CD4-positive, alpha-beta T cell treated with Interleukin-12 subunit alpha and Interleukin-12 subunit beta, for 1 hour (primary cell): ENCODE data around the gene FRMPD2.
A peak's percentile ranks its signal among the peaks of the same experiment; 100 is the strongest.
"Not testable (repeated sequence)": the region's sequence is repeated elsewhere in the genome, so short reads cannot be mapped to it uniquely, and the experiment has no call there.

Experiments used
- DNase-seq: peaks from one replicate; pipeline ENCODE4 v3.0.0-alpha.2; 2020

FRMPD2 gene

GRCh38 chr10:48289501-48290238 is 15.2 kb upstream of the FRMPD2 start:
- DNase-seq, result peak; percentile 38

DNA sequence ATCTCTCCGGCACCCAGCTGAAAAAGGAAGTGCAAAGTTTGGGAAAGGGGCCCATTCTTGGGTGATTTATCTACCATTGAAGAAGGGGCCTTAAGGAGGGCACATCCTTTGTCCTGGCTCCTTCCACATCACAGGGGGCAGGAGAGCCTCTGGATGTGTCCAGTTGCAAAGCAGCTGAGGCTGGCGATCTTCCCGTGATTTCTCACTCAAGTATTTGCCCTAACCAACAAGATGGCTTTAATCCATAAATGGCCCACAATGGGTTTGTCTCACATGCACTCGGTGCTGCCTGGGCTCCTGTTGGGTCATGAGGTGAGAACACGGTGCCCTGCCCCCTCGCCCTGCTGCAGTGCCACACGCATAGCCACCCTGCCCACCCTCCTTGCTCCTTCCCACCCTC is 14.2 kb upstream of the FRMPD2 start:
- DNase-seq, result no peak

GRCh38 chr10:48287417-48288391 is 13.2 kb upstream of the FRMPD2 start:
- no peak for DNase-seq

- no peak for DNase-seq
Measured at GRCh38 chr10:48286356-48286755, 11.9 kb upstream of the FRMPD2 start.

DNA sequence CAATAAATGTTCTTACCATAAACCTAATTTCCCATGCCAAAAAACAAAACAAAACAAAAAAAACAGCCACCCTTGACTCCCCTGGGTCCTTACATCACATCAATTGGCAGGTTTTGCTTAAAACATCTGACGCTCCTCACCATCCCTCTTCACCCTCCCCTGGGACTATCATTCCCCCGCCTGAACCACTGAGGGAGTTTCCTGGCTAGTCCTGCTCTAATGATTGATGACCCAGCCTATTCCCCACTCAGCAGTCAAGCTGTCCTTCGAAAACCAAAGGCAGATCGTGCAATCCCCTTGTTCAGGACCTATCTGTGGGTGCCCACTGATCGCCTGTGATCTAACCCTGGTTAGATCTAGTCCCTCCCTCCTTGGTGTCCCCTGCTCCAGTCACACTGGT is 11.2 kb upstream of the FRMPD2 start:
- DNase-seq, result no peak

DNA sequence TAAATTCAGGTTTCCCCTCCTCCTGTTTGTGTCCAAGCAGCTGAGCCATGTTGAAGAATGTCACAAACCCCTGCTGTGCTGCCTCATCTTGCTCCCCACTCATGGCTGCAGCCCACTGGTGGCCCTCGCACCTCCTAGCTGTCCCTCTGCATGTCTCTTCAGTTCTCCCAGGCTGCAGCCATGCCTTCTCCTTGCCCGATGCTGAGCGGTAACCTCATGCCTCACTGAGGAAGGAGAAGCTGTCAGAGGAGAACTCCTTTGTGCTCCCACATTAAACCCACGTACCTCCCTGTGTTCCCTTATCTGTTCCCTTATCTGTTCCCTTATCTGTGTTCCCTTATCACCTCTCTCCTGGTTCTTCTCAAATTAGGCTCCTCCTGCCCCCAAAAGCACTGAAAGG is 10.3 kb upstream of the FRMPD2 start:
- DNase-seq, result no peak

- DNase-seq, result no peak
Measured at GRCh38 chr10:48284002-48284546, 9.6 kb upstream of the FRMPD2 start.

DNA sequence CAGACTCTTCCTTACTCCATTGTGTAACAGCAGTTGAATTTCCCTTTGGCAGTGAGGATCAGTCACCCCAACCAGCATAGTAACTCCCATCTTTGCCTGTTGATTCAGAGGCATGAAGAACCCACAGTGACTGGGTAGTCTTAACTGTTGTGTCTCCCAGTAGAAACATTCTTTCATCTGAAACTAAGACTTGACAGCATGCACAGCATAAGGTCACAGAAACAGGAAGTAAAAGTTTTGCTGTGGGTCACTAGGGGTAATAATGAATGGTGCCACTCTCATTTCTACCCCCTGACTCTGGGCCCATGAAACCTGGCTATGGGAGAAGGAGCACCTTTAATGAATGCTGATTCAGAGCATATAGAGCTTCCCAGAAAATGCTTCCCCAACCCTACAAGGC is 8.3 kb upstream of the FRMPD2 start:
- DNase-seq, result no peak

- not testable (repeated sequence) for DNase-seq
Measured at GRCh38 chr10:48281697-48282096, 7.2 kb upstream of the FRMPD2 start.

DNA sequence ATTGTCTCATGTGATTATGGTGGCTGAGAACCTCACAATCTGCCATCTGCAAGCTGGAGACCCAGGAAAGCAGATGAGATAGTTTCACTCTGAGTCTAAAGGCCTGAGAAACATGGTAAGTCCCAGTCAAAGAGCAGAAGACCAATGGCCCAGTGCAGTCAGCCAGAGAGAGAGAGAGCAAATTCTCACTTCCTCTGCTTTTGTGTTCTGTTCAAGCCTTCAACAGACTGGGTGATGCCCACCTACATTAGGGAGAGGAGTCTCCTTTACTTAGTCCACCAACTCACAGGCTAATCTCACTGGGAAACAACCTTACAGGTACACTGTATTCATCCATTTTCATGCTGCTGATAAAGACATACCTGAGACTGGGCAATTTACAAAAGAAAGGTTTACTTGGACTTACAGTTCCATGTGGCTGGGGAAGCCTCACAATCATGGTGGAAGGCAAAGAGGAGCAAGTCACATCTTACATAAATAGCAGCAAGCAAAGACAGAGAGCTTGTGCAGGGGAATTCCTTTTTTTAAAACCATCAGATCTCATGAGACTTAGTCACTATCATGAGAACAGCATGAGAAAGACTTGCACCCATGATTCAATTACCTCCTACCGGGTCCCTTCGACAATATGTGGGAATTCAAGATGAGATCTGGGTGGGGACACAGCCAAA is 4.7 kb upstream of the FRMPD2 start:
- no peak for DNase-seq

DNA sequence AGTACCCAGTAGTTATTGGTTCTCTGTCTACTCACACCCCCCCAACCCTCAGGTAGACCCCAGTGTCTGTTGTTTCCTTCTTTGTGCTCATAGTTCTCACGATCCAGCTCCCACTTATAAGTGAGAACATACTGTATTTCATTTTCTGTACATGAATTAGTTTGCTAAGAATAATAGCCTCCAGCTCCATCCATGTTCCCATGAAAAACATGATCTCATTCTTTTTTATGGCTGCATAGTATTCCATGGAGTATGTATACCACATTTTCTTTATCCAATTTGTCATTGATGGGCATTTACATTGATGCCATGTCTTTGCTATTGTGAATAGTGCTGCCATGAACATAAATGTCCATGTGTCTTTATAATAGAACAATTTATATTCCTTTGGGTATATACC is 2.6 kb upstream of the FRMPD2 start:
- no peak for DNase-seq

DNA sequence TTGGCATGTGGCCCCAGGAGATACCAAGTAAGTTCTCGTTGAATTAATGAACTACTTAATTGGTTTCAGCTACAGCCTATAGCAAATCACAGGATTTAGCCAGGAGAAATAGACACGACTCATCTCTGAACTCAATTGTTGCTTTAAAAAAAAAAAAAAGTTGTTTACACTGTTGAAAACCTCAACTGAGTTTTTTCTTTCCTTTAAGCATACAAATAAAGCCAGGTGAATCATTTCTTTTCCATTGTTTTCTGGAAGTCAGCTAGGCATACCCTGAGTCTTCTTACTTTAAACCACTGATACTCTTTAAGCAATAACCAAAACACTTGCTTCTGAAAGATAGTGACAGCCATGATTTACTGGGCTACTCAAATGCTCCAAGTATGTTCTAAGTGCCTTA is 755 bp downstream of the FRMPD2 start:
- no peak for DNase-seq

GRCh38 chr10:48272682-48273081 is 1.8 kb downstream of the FRMPD2 start:
- DNase-seq, result no peak

GRCh38 chr10:48271047-48271730 is 3.3 kb downstream of the FRMPD2 start:
- DNase-seq, result no peak

DNA sequence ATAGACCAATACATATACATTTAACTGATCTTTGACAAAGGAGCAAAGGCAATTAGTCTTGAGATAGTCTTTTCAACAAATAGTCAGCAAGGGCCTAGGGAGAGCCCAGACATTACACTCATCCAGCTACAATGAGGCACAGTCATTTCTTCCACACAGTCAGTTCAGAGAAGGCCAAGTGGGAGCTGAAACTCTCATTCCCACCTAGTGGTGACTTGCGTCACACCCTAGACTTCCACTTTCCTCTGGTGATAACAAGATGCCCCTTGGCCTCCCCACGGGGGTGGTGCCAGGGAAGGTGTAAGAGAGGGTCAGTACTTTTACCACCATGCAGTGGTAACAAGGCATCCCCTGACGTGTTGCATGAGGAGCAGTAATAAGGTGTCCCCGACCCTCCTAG is 8.0 kb downstream of the FRMPD2 start:
- no peak for DNase-seq

DNA sequence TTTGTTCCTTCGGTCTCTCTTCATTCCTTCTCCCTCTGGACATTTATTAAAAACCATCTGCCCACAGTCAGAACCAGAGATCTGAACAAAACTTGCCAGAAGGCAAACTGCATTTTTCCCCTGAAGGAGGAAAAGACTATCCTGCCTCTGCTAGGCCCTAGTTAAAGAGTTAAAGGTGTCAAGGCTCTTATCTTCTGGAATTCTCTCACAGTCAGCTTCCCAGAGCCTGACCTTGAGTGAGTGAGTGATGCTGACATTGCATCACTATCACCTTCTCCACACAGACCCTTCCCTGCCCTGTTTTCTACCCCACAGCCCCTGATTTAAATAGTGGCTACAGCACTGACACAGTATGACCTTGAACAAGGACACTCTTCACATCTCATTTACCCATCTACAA is 16.4 kb downstream of the FRMPD2 start:
- DNase-seq, result no peak

GRCh38 chr10:48257407-48257961 is 17.0 kb downstream of the FRMPD2 start:
- no peak for DNase-seq

DNA sequence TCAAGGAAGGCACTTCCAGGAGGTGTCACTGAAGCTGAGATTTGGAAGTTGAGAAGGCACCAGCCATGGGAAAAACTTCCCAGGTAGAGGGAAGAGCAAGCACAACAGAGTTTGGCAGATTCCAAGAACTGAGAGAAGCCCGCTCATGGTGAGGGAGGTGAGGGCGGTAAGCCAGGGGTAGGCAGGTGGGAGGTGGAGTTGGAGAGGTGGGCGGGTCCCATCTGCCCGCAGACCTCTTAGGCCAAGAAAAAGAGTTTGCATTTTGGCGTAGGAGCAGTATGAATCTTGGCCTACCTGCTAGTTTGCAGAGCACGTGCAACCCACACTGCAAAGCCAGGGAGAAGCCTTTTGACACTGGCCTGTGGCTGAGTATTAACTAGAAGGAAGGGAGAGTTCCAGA is 18.8 kb downstream of the FRMPD2 start:
- DNase-seq, result no peak

- no peak for DNase-seq
Measured at GRCh38 chr10:48254750-48255512, 19.6 kb downstream of the FRMPD2 start.

GRCh38 chr10:48253970-48254657 is 20.4 kb downstream of the FRMPD2 start:
- DNase-seq, result no peak

GRCh38 chr10:48252354-48252650 is 22.2 kb downstream of the FRMPD2 start:
- DNase-seq, result no peak
